Effector memory CD4-positive, alpha-beta T cell (primary cell): ENCODE data around the gene SMPD3.

Source experiments
- DNase-seq, 3 donors: peaks; one replicate each; pipeline ENCODE4 v3.0.0-alpha.2; 2020
- H3K27ac ChIP-seq: 2 replicates; pipeline ENCODE4 v1.7.0; 2013; ENCODE audit warnings: mild to moderate bottlenecking, low read length, moderate library complexity; ENCODE audit not compliant: insufficient read depth, poor library complexity, severe bottlenecking
- H3K27me3 ChIP-seq: replicated peaks from 2 replicates; pipeline ENCODE4 v1.7.0; 2013; ENCODE audit warnings: mild to moderate bottlenecking, low read length; ENCODE audit not compliant: insufficient read depth, control insufficient read depth, poor library complexity, severe bottlenecking
- H3K36me3 ChIP-seq: 2 replicates; pipeline ENCODE4 v1.7.0; 2013; ENCODE audit warnings: mild to moderate bottlenecking, low read length, moderate library complexity; ENCODE audit not compliant: control insufficient read depth, insufficient read depth
- H3K4me1 ChIP-seq: 2 replicates; pipeline ENCODE4 v1.7.0; 2013; ENCODE audit warnings: low read length, mild to moderate bottlenecking; ENCODE audit not compliant: control insufficient read depth, insufficient read depth, poor library complexity, severe bottlenecking
- H3K4me3 ChIP-seq: 2 replicates; pipeline ENCODE4 v1.7.0; 2013; ENCODE audit warnings: low read length, low read depth, mild to moderate bottlenecking; ENCODE audit not compliant: insufficient read depth, poor library complexity, severe bottlenecking
- H3K9me3 ChIP-seq: 2 replicates; pipeline ENCODE4 v1.7.0; 2013; ENCODE audit warnings: mild to moderate bottlenecking, low read length, moderate library complexity; ENCODE audit not compliant: control insufficient read depth

SMPD3 gene

GRCh38 chr16:68360547-68360946, 87.8 kb downstream of the SMPD3 start:
- DNase-seq, result no peak
- no peak overlapping the region for H3K27ac ChIP-seq
- H3K27me3 ChIP-seq, result no peaks in the 10 kb centered on the region
- no peaks in the 10 kb centered on the region for H3K9me3 ChIP-seq
- H3K36me3 ChIP-seq, result peaks cover 16% of the 10 kb centered on the region
- H3K4me1 ChIP-seq, result peaks cover 37% of the 10 kb centered on the region
- H3K4me3 ChIP-seq, result no peak overlapping the region

DNA sequence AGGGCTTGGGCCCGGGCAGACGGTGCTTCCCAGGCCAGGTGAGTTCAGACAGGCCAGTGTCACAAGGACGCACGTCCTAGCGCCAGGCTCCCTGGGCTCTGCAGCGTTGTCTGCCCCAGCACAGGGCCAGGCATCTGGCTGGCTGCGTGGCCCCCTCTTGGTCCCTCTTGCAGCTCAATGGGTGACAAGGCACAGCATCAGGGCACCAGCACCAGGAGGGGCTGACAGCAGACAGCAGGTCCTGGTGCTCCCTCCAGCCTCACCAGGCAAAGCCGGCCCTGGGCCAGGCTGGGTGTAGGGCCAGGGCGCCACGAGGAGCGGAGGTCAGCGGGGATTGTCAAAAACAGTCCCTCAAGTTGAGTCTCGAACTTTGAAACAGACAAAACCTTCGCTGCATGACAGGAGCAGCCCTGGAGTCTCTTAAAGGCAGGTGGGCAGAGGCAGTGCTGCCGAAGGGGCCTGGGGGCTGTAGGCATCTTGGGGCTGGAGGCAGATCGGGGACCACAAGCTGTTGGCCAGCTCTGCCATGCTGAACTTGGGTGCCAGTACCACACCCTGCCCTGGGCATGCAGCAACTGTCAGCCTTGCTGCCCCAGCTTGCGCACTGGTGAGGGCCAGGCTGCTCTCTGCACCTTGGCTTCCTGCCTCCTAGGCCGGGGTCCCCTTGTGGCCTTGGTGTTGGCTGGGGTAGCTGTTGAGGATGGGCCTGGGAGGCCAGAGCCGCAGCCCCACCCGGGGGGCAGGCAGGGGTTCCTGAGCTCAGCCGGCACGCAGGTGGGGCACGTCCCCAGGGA, 88.7 kb downstream of the SMPD3 start:
- Histone ChIP-seq H3K9me3 (no peaks in the 10 kb centered on the region), H3K4me1 (peaks cover 42% of the 10 kb centered on the region), H3K27ac (no peak overlapping the region), H3K36me3 (peaks cover 16% of the 10 kb centered on the region), H3K4me3 (no peak overlapping the region), H3K27me3 (no peaks in the 10 kb centered on the region)
- DNase-seq, result no peak

GRCh38 chr16:68358951-68359350, 89.4 kb downstream of the SMPD3 start:
- H3K27me3 ChIP-seq, result no peaks in the 10 kb centered on the region
- no peak overlapping the region for H3K4me3 ChIP-seq
- no peak overlapping the region for H3K27ac ChIP-seq
- peaks cover 38% of the 10 kb centered on the region for H3K4me1 ChIP-seq
- DNase-seq, result no peak
- no peaks in the 10 kb centered on the region for H3K9me3 ChIP-seq
- H3K36me3 ChIP-seq, result peaks cover 18% of the 10 kb centered on the region

GRCh38 chr16:68357923-68358322, 90.4 kb downstream of the SMPD3 start:
- no peaks in the 10 kb centered on the region for H3K9me3 ChIP-seq
- H3K27me3 ChIP-seq, result no peaks in the 10 kb centered on the region
- DNase-seq, result no peak
- no peak overlapping the region for H3K4me3 ChIP-seq
- no peak overlapping the region for H3K27ac ChIP-seq
- peaks cover 28% of the 10 kb centered on the region for H3K36me3 ChIP-seq
- peaks cover 38% of the 10 kb centered on the region for H3K4me1 ChIP-seq

DNA sequence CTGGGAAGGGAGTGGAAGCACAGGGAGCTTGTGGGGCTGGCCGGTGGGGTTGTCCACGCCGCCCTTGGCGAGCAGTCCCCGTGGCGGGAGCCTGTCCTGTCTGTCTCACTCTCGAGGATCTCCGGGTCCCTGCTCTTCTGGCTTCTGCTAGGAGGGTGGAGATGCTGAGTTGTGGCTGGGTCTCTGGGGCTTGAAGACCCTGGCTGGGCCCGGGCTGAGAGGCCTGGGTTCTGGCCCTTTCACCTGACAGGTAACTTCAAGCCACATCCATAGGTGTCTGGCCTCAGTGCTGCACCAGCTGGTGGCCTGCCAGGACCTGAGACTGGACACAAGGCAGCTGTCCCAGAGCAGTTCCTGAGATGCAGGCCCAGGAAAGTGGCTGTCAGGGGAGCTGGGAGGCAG, 90.8 kb downstream of the SMPD3 start:
- Histone ChIP-seq H3K27me3 (no peaks in the 10 kb centered on the region), H3K9me3 (no peaks in the 10 kb centered on the region), H3K4me3 (no peak overlapping the region), H3K27ac (no peak overlapping the region), H3K36me3 (peaks cover 32% of the 10 kb centered on the region), H3K4me1 (peaks cover 38% of the 10 kb centered on the region)
- DNase-seq, result no peak

- Histone ChIP-seq H3K9me3 (no peaks in the 10 kb centered on the region), H3K36me3 (peaks cover 37% of the 10 kb centered on the region), H3K4me3 (peak overlapping the region; percentile 57), H3K27me3 (no peaks in the 10 kb centered on the region), H3K27ac (no peak overlapping the region), H3K4me1 (peaks cover 38% of the 10 kb centered on the region)
- DNase-seq, result no peak
These were observed 91.4 kb downstream of the SMPD3 start for GRCh38 chr16:68356919-68357286.

GRCh38 chr16:68356249-68356918, 91.9 kb downstream of the SMPD3 start:
- peaks cover 42% of the 10 kb centered on the region for H3K36me3 ChIP-seq

GRCh38 chr16:68355447-68356248, 92.7 kb downstream of the SMPD3 start:
- Histone ChIP-seq H3K36me3 (peaks cover 44% of the 10 kb centered on the region), H3K9me3 (no peaks in the 10 kb centered on the region), H3K27me3 (no peaks in the 10 kb centered on the region), H3K27ac (no peak overlapping the region), H3K4me1 (peaks cover 38% of the 10 kb centered on the region), H3K4me3 (peak overlapping the region; percentile 57)
- DNase-seq, result no peak

More at GRCh38 chr16:68356249-68356918, 91.9 kb downstream of the SMPD3 start:
- peak; percentile 58 to 70 (median 64) for DNase-seq
- Histone ChIP-seq H3K27me3 (no peaks in the 10 kb centered on the region), H3K27ac (no peak overlapping the region), H3K4me1 (peaks cover 38% of the 10 kb centered on the region), H3K9me3 (no peaks in the 10 kb centered on the region), H3K4me3 (peak overlapping the region; percentile 57)

DNA sequence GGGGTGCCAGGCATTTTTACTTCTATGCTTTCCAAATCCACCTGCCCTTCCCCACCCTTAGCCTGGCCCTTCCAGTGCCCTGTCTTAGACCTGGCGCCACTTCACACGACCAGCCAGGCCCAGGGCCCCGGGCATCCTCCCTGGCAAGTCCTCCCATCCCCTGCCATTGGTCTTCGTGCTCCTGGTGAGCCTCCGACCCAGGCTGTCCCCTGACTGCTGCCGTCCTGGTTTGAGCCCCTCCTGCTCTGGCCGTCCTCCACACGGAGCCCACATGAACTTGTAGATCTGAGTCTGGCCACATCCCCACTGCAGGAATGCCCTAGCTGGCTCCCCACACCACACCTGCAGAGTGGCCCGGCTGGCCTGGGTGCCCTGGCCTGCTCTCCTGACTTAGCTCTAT, 93.5 kb downstream of the SMPD3 start:
- Histone ChIP-seq H3K36me3 (peaks cover 49% of the 10 kb centered on the region), H3K4me3 (no peak overlapping the region)
- no peak for DNase-seq

More for the DNA sequence above, 93.5 kb downstream of the SMPD3 start:
- no peaks in the 10 kb centered on the region for H3K27me3 ChIP-seq
- H3K4me1 ChIP-seq, result peaks cover 38% of the 10 kb centered on the region
- no peak overlapping the region for H3K27ac ChIP-seq
- H3K9me3 ChIP-seq, result no peaks in the 10 kb centered on the region
